ENCODE data around the gene UNC13B.
"Not testable (repeated sequence)": the region's sequence is repeated elsewhere in the genome, so short reads cannot be mapped to it uniquely, and the experiment has no call there.

UNC13B gene

DNA sequence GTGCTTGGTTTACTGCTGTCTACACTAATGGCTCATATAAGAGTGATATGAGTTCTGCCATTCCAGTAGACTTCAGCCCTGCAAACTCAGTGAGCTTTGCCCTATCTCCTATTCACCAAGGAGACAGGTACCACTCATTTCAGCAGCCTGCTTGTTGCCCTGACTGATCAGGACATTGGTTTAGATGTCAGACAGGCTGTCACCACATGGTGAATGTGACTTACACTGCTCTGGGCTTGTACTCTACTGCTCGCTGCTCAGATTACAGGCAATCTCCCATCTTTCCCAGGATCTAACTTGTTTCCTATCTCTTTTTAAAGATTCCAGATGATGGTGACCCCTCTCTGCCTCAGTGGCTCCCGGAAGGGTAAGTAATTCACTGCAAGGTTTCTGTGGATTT is 204.8 kb downstream of the UNC13B start:
- no peak for DNase-seq

- DNase-seq, result no peak
Measured at GRCh38 chr9:35367451-35367850, 205.6 kb downstream of the UNC13B start.

GRCh38 chr9:35370241-35370640 is 208.4 kb downstream of the UNC13B start:
- no peak for DNase-seq

- DNase-seq, result no peak
Measured at GRCh38 chr9:35374436-35374835, 212.6 kb downstream of the UNC13B start.

DNA sequence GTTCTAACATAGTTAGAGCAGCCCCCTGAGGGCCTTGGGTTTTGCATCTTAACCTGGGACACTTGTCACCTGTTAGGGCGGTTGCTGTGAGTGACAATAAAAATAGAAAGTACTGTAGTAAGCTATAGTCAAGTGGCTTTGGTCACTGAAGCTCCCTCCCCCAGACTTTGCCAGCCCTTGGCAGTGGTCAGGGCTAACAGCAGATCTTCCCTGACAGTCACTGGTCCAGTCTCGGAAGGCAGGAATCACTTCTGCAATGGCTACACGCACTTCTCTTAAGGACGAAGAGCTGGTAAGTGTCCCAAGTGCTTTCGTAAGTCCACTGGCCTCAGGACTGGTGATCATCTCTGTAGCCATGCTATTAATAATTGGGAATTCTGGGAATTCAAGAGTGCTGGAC is 213.1 kb downstream of the UNC13B start:
- no peak for DNase-seq

DNA sequence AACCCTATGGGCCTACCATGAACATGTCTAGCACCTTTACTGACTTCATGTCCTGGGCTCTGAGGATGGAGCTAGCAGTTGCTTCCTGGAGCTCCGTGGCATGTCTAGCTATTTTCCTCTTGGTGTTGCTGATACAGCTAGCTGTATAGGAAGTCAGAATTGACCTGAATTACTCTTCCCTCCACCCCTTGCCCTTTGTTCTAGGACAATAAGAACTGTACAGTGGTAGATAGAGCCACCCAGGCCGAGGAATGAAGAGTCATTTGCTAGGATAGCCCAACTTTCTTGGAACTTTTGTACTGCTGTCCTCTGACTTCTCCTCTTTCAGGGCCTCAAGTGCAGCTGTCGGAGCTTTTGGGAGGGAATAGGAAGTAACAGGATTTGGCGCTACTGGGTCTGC is 218.2 kb downstream of the UNC13B start:
- no peak for DNase-seq

- no peak for DNase-seq
Measured at GRCh38 chr9:35380619-35381018, 218.8 kb downstream of the UNC13B start.

- DNase-seq, result peak in 8 of 51 donors; percentile 1 to 29 (median 4)
Measured at GRCh38 chr9:35385042-35385441, 223.2 kb downstream of the UNC13B start.

DNA sequence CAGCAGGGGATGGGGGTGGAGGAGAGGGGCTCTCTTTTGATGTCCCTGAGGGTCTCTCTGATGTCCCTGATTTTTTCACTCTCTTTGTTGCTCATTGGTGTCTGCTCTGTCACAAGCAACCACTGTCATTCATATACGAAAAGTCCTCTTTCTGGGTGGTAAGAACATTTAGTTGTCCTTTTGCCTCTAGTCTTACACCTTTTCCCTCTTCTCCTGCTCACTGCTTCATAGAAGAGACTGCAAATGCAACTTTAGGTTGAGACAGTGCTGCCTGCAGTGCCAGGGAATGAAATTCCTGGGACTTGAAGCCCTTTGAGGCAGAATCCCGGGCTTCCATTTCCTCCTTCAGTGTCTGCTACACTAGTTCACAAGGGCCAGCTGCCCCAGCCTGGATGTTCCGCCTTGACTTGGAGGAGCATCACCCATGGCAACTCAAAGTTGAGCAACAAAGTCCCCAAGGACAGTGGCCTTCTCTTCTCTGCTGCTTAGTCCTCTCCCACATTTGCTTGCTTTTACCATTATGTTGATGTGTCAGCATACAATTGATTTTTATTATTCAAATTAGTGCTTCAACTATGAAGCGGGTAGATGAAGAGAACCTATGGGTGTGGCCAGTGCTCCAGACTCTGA is 233.4 kb downstream of the UNC13B start:
- no peak for DNase-seq

- DNase-seq, result no peak
Measured at GRCh38 chr9:35395706-35396101, 233.9 kb downstream of the UNC13B start.

DNA sequence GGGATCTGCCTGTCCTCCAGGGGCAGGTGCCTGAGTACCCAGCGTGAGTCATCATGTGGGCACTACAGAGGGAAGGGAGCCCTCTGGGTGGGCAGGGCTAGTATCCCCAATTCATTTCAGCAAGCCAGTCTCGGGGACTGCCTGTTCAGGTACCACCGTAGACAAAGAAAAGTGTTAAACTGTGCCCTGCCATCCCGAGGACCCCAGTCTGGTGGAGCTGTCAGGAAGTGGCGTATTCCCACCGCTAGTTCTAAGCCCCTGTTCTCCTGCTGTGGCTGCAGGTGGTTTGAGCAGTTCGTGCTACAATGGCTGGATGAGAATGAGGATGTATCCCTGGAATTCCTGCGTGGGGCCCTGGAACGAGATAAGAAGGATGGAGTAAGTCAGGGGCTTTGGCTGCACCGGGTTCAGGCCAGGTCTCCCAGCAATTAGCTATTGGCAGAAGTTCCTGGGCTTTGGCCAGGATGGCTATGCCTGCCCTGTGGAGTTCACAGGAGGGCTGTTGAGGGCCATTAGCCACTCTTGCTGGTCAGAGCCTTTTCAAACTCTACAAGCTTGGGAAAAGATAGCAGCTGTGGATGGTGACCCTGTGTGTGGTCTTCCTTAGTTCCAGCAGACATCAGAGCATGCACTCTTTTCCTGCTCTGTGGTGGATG is 234.9 kb downstream of the UNC13B start:
- DNase-seq, result no peak

DNA sequence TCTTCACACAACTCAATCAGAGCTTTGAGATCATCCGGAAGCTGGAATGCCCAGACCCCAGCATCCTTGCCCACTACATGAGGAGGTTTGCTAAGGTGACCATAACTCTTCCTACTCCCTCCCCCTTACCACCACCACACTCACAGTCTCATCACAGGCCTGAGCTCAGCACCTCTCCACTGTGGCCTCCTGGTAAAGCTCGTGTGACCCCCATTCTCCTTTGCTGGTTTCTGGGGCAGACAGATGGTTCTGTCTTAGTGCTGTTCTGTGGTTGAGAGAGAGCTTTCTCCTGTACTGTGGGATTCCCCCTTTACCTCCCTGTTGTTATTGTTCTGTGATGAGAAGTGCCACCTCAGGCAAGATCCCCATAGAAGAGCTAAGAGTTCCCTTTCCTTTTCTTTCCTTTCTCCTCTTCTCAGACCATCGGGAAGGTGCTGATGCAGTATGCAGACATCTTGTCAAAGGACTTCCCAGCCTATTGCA is 235.4 kb downstream of the UNC13B start:
- no peak for DNase-seq

GRCh38 chr9:35397923-35398322 is 236.1 kb downstream of the UNC13B start:
- no peak for DNase-seq

DNA sequence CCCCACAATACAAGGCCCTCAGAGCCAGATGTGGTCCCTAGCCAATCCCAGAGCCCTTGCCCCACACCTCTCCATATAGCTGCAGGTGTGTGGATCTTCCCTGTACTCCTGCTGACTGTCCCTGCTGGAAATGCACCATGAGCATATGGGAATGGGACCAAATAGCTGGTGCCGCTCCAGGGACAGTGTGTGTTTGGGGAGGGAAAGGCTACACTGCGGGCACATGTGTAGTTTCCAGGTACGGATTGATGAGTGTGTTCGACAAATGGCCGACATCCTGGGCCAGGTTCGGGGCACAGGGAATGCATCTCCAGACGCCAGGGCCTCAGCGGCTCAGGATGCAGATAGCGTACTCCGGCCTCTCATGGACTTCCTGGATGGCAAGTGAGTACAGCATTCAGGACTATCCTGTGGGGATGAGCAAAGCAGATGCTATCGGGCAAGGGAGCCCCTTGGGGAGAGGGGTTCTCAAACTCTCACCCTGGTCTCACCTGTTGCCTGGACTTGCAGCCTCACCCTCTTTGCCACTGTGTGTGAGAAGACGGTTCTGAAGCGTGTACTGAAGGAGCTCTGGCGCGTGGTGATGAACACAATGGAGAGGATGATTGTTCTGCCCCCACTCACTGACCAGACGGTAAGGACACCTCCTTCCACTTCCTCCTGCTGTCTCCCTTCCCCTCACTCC is 237.0 kb downstream of the UNC13B start:
- DNase-seq, result no peak

DNA sequence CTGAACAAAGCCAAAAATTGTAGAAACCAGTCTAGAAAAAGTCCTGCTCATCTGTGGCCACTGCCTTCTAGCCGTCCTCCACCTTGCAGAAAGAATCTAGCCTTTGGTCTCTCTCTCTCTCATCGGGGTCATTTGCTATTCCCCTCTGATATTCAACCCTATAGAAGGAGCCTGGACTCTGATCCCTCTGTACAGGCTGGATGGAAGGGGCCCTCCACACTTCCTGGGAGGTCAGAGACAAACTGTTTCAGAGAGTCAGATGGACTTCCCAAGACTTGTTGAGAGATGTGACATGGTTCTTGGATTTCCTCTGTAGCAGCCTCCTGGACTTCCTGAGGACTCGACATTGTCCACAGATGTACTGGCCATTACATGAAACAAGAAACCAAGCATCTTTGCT is 243.1 kb downstream of the UNC13B start:
- DNase-seq, result no peak

DNA sequence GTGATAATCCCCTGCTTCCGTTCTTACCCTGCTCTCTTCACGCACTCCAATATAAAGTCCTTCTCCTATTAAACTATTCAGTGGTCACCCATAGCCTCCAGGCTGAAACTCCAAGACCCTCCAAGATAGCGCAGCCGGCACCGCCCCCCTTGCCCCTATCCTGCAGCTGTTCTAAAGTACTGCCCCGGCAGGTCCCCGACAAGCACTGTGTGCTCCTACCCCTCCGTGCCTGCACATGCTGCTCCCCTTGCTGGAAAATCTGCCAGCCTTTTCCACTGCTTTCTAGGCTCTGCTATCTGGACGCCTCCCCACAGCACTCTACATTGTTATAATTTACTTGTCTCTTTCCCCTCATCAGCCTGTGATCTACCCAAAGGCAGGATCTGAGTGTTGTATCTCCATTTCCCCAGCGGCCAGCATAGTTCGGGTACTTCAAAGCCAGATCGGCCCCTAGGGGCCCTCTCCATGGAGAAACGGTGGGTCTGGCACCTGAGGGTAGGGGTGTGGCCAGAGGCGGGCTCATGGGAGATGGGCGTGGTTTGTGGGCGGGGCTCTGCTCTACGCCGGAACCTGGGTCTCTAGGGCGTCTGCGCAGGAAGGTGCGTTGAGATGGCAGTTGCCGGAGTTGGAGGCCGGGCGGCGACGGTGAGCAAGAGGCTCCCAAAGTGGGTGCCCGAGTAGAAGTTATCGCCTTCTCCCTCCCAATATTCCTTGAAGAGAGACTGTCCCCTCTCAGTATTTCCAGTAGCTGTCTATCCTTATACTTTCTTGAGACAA is 244.6 kb downstream of the UNC13B start:
- peak in 2 of 51 donors; percentile 2 to 3 for DNase-seq

- no peak for DNase-seq
Measured at GRCh38 chr9:35407846-35408245, 246.0 kb downstream of the UNC13B start.

DNA sequence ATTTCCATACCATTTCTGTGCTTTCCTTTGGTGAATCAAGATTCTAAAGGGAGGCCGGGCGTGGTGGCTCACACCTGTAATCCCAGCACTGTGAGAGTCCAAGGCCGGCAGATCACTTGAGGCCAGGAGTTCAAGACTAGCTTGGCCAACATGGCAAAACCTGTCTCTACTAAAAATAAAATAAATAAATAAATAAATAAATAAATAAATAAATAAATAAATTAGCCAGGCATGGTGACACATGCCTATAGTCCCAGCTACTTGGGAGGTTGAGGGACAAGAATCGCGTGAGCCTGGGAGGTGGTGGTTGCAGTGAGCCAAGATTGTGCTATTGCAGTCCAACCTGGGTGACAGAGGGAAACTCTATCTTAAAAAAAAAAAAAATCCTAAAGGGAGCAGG is 247.6 kb downstream of the UNC13B start:
- DNase-seq, result not testable (repeated sequence)

- DNase-seq, result no peak
Measured at GRCh38 chr9:35414889-35415288, 253.1 kb downstream of the UNC13B start.

- no peak for DNase-seq
Measured at GRCh38 chr9:35415402-35416097, 253.7 kb downstream of the UNC13B start.

- no peak for DNase-seq
Measured at GRCh38 chr9:35416098-35416427, 254.3 kb downstream of the UNC13B start.

GRCh38 chr9:35422346-35422745 is 260.5 kb downstream of the UNC13B start:
- DNase-seq, result no peak

All from hypothalamus (tissue), 51 donors.